Breast epithelium (tissue), 3 donors: ENCODE measurements around the gene RASGEF1B.

Experiments
- POLR2A ChIP-seq: fragments of 450-650 bp; IDR thresholded peaks from one replicate; pipeline ENCODE4 v1.6.1; 2016; ENCODE audit warnings: antibody characterized with exemption, mild to moderate bottlenecking, moderate library complexity
- POLR2AphosphoS5 ChIP-seq, 3 donors: sonication (generic); formaldehyde crosslinking; IDR thresholded peaks; one replicate each; pipeline ENCODE4 v1.6.1; 2017; ENCODE audit warnings: antibody characterized with exemption in 3 of 3
- TF ChIP-seq, protein P1 (sequence below), 3 donors: fragments of 450-650 bp; IDR thresholded peaks; one replicate each; pipeline ENCODE4 v1.5.1; 2016 to 2017; ENCODE audit warnings: antibody characterized with exemption in 3 of 3, mild to moderate bottlenecking in 3 of 3, moderate library complexity in 3 of 3

DNA sequence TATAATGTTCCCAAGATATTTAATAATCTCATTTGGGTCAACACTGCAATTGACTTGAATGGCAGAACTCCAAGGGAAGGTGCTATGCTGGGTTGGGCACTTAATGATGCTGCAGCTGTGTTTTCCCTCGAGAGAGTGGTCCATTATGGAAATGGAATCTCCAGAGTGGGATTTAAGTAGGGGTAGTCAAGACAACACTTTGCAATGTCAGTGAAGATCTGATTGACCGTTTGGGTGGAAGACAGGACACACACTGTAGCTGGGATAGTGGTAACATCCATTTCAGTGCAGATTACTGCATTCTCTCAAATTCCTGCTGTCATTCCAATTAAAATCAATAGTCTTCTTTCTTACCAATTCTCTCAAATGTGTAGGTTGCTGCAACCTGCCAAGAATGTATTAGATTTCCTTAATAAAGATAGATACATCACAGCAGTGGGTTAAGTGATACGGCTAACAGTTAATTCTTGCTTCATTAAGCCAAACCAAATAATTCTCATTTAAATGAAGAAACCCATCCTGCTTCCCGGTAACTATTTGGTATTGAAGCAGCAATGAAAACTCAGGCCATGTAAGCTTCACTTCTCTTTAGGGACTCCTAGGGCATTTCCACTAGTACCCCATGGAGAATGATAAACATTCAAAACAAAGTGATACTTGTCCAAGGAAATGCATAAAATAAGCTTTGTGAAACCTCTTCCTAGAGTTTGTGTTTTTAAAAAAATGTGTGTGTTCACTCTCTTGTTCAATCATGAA lies 40.5 kb upstream of the RASGEF1B start:
- TF ChIP-seq, protein P1, sequence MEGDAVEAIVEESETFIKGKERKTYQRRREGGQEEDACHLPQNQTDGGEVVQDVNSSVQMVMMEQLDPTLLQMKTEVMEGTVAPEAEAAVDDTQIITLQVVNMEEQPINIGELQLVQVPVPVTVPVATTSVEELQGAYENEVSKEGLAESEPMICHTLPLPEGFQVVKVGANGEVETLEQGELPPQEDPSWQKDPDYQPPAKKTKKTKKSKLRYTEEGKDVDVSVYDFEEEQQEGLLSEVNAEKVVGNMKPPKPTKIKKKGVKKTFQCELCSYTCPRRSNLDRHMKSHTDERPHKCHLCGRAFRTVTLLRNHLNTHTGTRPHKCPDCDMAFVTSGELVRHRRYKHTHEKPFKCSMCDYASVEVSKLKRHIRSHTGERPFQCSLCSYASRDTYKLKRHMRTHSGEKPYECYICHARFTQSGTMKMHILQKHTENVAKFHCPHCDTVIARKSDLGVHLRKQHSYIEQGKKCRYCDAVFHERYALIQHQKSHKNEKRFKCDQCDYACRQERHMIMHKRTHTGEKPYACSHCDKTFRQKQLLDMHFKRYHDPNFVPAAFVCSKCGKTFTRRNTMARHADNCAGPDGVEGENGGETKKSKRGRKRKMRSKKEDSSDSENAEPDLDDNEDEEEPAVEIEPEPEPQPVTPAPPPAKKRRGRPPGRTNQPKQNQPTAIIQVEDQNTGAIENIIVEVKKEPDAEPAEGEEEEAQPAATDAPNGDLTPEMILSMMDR (IDR thresholded peaks at IDR 0.05) = no peak
- TF ChIP-seq POLR2A (no peak), POLR2AphosphoS5 (IDR thresholded peaks at IDR 0.05) (no peak)
